Left ventricle myocardium inferior (tissue), 1 donor: ENCODE measurements around the gene MANSC1. TPM values are rescaled to one million over a fixed set of nuclear protein-coding genes. Genes with fewer than 3 reads are reported as not detected.

Source experiments
- DNase-seq: peaks from one replicate; pipeline ENCODE4 v3.0.0-alpha.2; 2020
- H3K27ac ChIP-seq: fragments of 200-600 bp; replicated peaks from 2 replicates; pipeline ENCODE4 v1.8.0; 2021
- H3K27me3 ChIP-seq: fragments of 200-600 bp; 2 replicates; pipeline ENCODE4 v1.8.0; 2021; ENCODE audit warnings: low read depth
- H3K36me3 ChIP-seq: fragments of 200-600 bp; 2 replicates; pipeline ENCODE4 v1.8.0; 2021
- H3K4me1 ChIP-seq: fragments of 200-600 bp; 2 replicates; pipeline ENCODE4 v1.8.0; 2021
- H3K4me3 ChIP-seq: fragments of 200-600 bp; 2 replicates; pipeline ENCODE4 v1.8.0; 2021; ENCODE audit warnings: mild to moderate bottlenecking, moderate library complexity
- H3K9me3 ChIP-seq: fragments of 200-600 bp; replicated peaks from 2 replicates; pipeline ENCODE4 v1.8.0; 2021
- intact Hi-C: fragments of 100-400 bp; cut with micrococcal nuclease; formaldehyde crosslinking; loops from one replicate; pipeline ENCODE4 v1.11.0; 2022
- total RNA-seq: library from RNA; stranded (reverse); fragmentation: NEBNext Ultra II Directional; extraction: Animal tissue kit (Norgen Biotek cat#: 25700); gene quantifications from one replicate; pipeline ENCODE4 v1.2.1, GENCODE V29; 2021
- TF ChIP-seq, protein P1 (sequence below): fragments of 200-600 bp; IDR thresholded peaks from 2 replicates; pipeline ENCODE4 v1.8.0; 2021; ENCODE audit warnings: antibody characterized with exemption, mild to moderate bottlenecking, borderline replicate concordance
- donor health status: DM: no; HTN: yes; CAD: no; lungs with severe emphysema.

MANSC1 gene
- total RNA-seq, 1 donor from 2014 or later, result 8.7 TPM

- no peak for DNase-seq
- TF ChIP-seq, protein P1, sequence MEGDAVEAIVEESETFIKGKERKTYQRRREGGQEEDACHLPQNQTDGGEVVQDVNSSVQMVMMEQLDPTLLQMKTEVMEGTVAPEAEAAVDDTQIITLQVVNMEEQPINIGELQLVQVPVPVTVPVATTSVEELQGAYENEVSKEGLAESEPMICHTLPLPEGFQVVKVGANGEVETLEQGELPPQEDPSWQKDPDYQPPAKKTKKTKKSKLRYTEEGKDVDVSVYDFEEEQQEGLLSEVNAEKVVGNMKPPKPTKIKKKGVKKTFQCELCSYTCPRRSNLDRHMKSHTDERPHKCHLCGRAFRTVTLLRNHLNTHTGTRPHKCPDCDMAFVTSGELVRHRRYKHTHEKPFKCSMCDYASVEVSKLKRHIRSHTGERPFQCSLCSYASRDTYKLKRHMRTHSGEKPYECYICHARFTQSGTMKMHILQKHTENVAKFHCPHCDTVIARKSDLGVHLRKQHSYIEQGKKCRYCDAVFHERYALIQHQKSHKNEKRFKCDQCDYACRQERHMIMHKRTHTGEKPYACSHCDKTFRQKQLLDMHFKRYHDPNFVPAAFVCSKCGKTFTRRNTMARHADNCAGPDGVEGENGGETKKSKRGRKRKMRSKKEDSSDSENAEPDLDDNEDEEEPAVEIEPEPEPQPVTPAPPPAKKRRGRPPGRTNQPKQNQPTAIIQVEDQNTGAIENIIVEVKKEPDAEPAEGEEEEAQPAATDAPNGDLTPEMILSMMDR, result no peak
- Histone ChIP-seq H3K36me3 (peaks cover 13% of the 10 kb centered on the region), H3K9me3 (no peaks in the 10 kb centered on the region), H3K4me1 (no peaks in the 10 kb centered on the region), H3K27ac (no peak overlapping the region), H3K4me3 (no peak overlapping the region), H3K27me3 (no peaks in the 10 kb centered on the region)
- intact Hi-C loops, result no loop called here
These were observed 23.1 kb upstream of the MANSC1 start for GRCh38 chr12:12372946-12373722.

DNA sequence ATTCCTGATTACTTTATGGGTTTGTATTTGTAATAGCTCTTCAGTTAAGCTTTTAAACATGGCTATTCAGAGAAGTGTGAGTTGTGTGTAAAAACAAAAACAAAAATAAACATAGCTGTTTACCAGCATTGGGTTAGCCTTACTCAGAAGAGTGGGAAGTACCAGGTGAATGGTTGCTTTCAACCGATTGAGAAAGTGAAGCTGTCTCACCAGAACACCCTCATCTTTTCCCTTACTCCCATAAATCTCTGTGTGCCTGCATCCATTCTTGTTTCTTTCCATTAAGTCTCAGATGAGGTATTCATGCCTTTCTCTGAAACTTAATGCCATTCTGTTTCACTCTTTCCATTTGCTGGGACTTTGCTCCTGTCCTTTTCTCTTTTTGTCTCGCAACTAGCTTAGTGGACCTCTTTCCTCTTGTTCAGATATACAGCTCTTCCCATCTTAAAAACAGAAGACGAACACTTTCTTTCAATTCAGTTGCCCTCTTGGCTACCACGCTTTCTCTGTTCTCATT lies 17.5 kb upstream of the MANSC1 start:
- H3K27me3 ChIP-seq, result no peaks in the 10 kb centered on the region
- TF ChIP-seq, protein P1, result no peak
- no peak for DNase-seq
- H3K36me3 ChIP-seq, result peaks cover 33% of the 10 kb centered on the region
- no peak overlapping the region for H3K4me3 ChIP-seq
- H3K4me1 ChIP-seq, result no peaks in the 10 kb centered on the region
- no peaks in the 10 kb centered on the region for H3K9me3 ChIP-seq
- no peak overlapping the region for H3K27ac ChIP-seq
- intact Hi-C loops, result no loop called here

- TF ChIP-seq, protein P1, result no peak
- intact Hi-C loops, result no loop called here
- peaks cover 34% of the 10 kb centered on the region for H3K36me3 ChIP-seq
- H3K9me3 ChIP-seq, result no peaks in the 10 kb centered on the region
- no peaks in the 10 kb centered on the region for H3K27me3 ChIP-seq
- DNase-seq, result no peak
- H3K27ac ChIP-seq, result no peak overlapping the region
- H3K4me1 ChIP-seq, result no peaks in the 10 kb centered on the region
- H3K4me3 ChIP-seq, result no peak overlapping the region
These were observed 16.8 kb upstream of the MANSC1 start for GRCh38 chr12:12366701-12367481.

- no peak for DNase-seq
- Histone ChIP-seq H3K27me3 (no peaks in the 10 kb centered on the region), H3K36me3 (peaks cover 35% of the 10 kb centered on the region), H3K9me3 (no peaks in the 10 kb centered on the region), H3K27ac (no peak overlapping the region), H3K4me3 (no peak overlapping the region), H3K4me1 (no peaks in the 10 kb centered on the region)
- TF ChIP-seq, protein P1, result no peak
- intact Hi-C loops, result no loop called here
These were observed 15.9 kb upstream of the MANSC1 start for GRCh38 chr12:12365931-12366431.

DNA sequence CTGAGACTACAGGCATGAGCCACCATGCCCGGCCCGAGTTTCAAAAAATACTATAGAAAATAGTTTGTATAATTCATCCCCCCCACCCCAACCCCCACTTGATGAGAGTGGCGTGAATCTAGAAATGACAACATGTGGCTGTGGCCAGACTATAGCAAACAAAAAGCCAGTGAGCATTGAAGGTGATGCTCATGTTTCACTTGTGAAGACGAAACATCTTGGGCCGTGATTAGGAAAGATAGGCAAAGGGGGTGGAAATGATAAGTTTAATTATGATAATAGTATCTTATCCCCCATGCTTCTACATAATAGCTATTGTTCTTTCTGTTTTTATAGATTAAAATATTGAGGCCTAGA lies 15.4 kb upstream of the MANSC1 start:
- Histone ChIP-seq H3K4me3 (no peak overlapping the region), H3K36me3 (peaks cover 35% of the 10 kb centered on the region), H3K9me3 (no peaks in the 10 kb centered on the region), H3K27me3 (no peaks in the 10 kb centered on the region), H3K27ac (no peak overlapping the region), H3K4me1 (no peaks in the 10 kb centered on the region)
- TF ChIP-seq, protein P1, result no peak
- intact Hi-C loops, result no loop called here
- no peak for DNase-seq
